Measurements from ENCODE around the gene HPS4.

The HPS4 gene

DNA sequence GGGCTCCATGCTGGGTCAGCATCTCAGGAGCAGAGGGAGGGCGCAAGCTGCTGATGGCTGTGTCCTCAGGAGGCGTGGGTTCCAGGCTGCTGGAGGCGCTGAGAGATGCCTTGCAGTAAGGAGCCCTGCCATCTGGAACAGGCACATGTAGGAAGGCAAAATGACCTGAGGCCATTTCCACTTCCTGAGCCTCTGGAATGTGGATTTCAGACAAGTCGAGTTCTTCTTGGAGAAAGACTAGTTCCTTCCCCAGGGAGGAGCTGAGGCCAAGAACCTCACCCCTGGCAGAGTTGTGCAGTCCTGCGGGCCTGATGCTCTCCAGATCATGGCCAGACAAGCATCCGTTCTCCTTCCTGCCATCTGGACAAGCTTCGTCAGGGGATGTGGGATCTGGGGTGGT is 19.3 kb downstream of the HPS4 start:
- no peak overlapping the region for H2AFZ ChIP-seq (ENCODE audit: low read length)
- H3K4me1 ChIP-seq (ENCODE audit: insufficient read depth, low read length, poor library complexity, severe bottlenecking), result no peaks in the 10 kb centered on the region
- H3K9me2 ChIP-seq (replicated peaks; ENCODE audit: low read depth, low read length), result no peaks in the 10 kb centered on the region
- peaks cover 13% of the 10 kb centered on the region for H4K20me1 ChIP-seq (ENCODE audit: insufficient read depth, low read length, poor library complexity, severe bottlenecking)
- H3K36me3 ChIP-seq (ENCODE audit: insufficient read depth, low read length), result peaks cover 73% of the 10 kb centered on the region; the same call in 1 of the 2 replicates
- no peaks in the 10 kb centered on the region for H3K27me3 ChIP-seq (ENCODE audit: insufficient read depth, low read length, poor library complexity, severe bottlenecking)
- no peaks in the 10 kb centered on the region for H3F3A ChIP-seq (ENCODE audit: low read depth)
- H3K4me2 ChIP-seq (ENCODE audit: low read depth, low read length, poor library complexity, severe bottlenecking), result no peak overlapping the region
- TF ChIP-seq CTCF (conservative IDR thresholded peaks at IDR 0.05; ENCODE audit: low read length), result no peak
- TF ChIP-seq EZH2phosphoT487 (IDR thresholded peaks at IDR 0.05; ENCODE audit: borderline replicate concordance), result no peak
- no peaks in the 10 kb centered on the region for H3K9me3 ChIP-seq (ENCODE audit: insufficient read depth, low read depth, low read length)
- H3K9ac ChIP-seq (ENCODE audit: low read depth, low read length, poor library complexity, severe bottlenecking), result no peak overlapping the region
- H3K79me2 ChIP-seq (ENCODE audit: insufficient read depth, low read length), result peaks cover 15% of the 10 kb centered on the region
- H3K4me3 ChIP-seq (ENCODE audit: low read length, poor library complexity, severe bottlenecking), result no peak overlapping the region

GRCh38 chr22:26463688-26464087 is 19.9 kb downstream of the HPS4 start:
- no peaks in the 10 kb centered on the region for H3F3A ChIP-seq (ENCODE audit: low read depth)
- no peak overlapping the region for H2AFZ ChIP-seq (ENCODE audit: low read length)
- no peaks in the 10 kb centered on the region for H3K27me3 ChIP-seq (ENCODE audit: insufficient read depth, low read length, poor library complexity, severe bottlenecking)
- no peaks in the 10 kb centered on the region for H3K9me2 ChIP-seq (replicated peaks; ENCODE audit: low read depth, low read length)
- no peak overlapping the region for H3K9ac ChIP-seq (ENCODE audit: low read depth, low read length, poor library complexity, severe bottlenecking)
- H3K36me3 ChIP-seq (ENCODE audit: insufficient read depth, low read length), result peaks cover 73% of the 10 kb centered on the region; the same call in 1 of the 2 replicates
- no peak for TF ChIP-seq EZH2phosphoT487 (IDR thresholded peaks at IDR 0.05; ENCODE audit: borderline replicate concordance)
- TF ChIP-seq CTCF (conservative IDR thresholded peaks at IDR 0.05; ENCODE audit: low read length), result no peak
- H3K4me2 ChIP-seq (ENCODE audit: low read depth, low read length, poor library complexity, severe bottlenecking), result no peak overlapping the region
- H3K4me1 ChIP-seq (ENCODE audit: insufficient read depth, low read length, poor library complexity, severe bottlenecking), result no peaks in the 10 kb centered on the region
- H3K4me3 ChIP-seq (ENCODE audit: low read length, poor library complexity, severe bottlenecking), result no peak overlapping the region
- peaks cover 20% of the 10 kb centered on the region for H3K79me2 ChIP-seq (ENCODE audit: insufficient read depth, low read length)
- H3K9me3 ChIP-seq (ENCODE audit: insufficient read depth, low read depth, low read length), result no peaks in the 10 kb centered on the region
- peaks cover 13% of the 10 kb centered on the region for H4K20me1 ChIP-seq (ENCODE audit: insufficient read depth, low read length, poor library complexity, severe bottlenecking)

GRCh38 chr22:26463101-26463661 is 20.4 kb downstream of the HPS4 start:
- Histone ChIP-seq H3K27me3 (ENCODE audit: insufficient read depth, low read length, poor library complexity, severe bottlenecking) (no peaks in the 10 kb centered on the region), H2AFZ (ENCODE audit: low read length) (no peak overlapping the region), H3K4me1 (ENCODE audit: insufficient read depth, low read length, poor library complexity, severe bottlenecking) (no peaks in the 10 kb centered on the region), H3K36me3 (ENCODE audit: insufficient read depth, low read length) (peaks cover 71% of the 10 kb centered on the region; the same call in 1 of the 2 replicates), H3K79me2 (ENCODE audit: insufficient read depth, low read length) (peaks cover 20% of the 10 kb centered on the region), H4K20me1 (ENCODE audit: insufficient read depth, low read length, poor library complexity, severe bottlenecking) (peaks cover 13% of the 10 kb centered on the region), H3K4me3 (ENCODE audit: low read length, poor library complexity, severe bottlenecking) (no peak overlapping the region), H3K9ac (ENCODE audit: low read depth, low read length, poor library complexity, severe bottlenecking) (no peak overlapping the region), H3K9me2 (replicated peaks; ENCODE audit: low read depth, low read length) (no peaks in the 10 kb centered on the region), H3K9me3 (ENCODE audit: insufficient read depth, low read depth, low read length) (no peaks in the 10 kb centered on the region), H3F3A (ENCODE audit: low read depth) (no peaks in the 10 kb centered on the region), H3K4me2 (ENCODE audit: low read depth, low read length, poor library complexity, severe bottlenecking) (no peak overlapping the region)
- TF ChIP-seq CTCF (conservative IDR thresholded peaks at IDR 0.05; ENCODE audit: low read length) (no peak), EZH2phosphoT487 (IDR thresholded peaks at IDR 0.05; ENCODE audit: borderline replicate concordance) (no peak)
